ENCODE measurements around the gene ITIH4. TPM values are rescaled to one million over a fixed set of nuclear protein-coding genes. Genes with fewer than 3 reads are reported as not detected.
A peak's percentile ranks its signal among the peaks of the same experiment; 100 is the strongest.

The ITIH4 gene
- total RNA-seq, 1 experiment from 2014 or later = 4.1 TPM

- H3K4me1 ChIP-seq = no peaks in the 10 kb centered on the region
- no peak overlapping the region for H3K27ac Mint-ChIP-seq (ENCODE audit: unreplicated experiment)
- CTCF ChIA-PET = interaction anchor here (0.6 to 2.0 kb wide), 5 partner anchors 8 to 28 kb away, joined by 3 to 8 read pairs (median 5); partner anchors contain the start of gene NEK4
Measured at GRCh38 chr3:52792961-52793695, 37.3 kb downstream of the ITIH4 start.

GRCh38 chr3:52792413-52792812, 38.1 kb downstream of the ITIH4 start:
- H3K4me3 Mint-ChIP-seq (ENCODE audit: unreplicated experiment) = no peak overlapping the region
- H3K4me1 ChIP-seq = no peaks in the 10 kb centered on the region

More at GRCh38 chr3:52792961-52793695, 37.3 kb downstream of the ITIH4 start:
- H3K27me3 ChIP-seq (replicated peaks; ENCODE audit: control insufficient read depth, insufficient read depth, low read length) = no peaks in the 10 kb centered on the region
- no TSS peak for BruUV-seq (replicated peaks)
- DNase-seq = no peak
- Mint-ChIP-seq H3K9me3 (ENCODE audit: unreplicated experiment) (no peaks in the 10 kb centered on the region), H3K4me1 (ENCODE audit: low read depth, unreplicated experiment) (no peaks in the 10 kb centered on the region), H3K36me3 (ENCODE audit: insufficient read depth, unreplicated experiment) (no peaks in the 10 kb centered on the region), H3K27me3 (ENCODE audit: insufficient read depth, unreplicated experiment) (no peaks in the 10 kb centered on the region), H3K4me3 (ENCODE audit: unreplicated experiment) (no peak overlapping the region)
- no peaks in the 10 kb centered on the region for H3K9me3 ChIP-seq
- TF ChIP-seq, protein P1, sequence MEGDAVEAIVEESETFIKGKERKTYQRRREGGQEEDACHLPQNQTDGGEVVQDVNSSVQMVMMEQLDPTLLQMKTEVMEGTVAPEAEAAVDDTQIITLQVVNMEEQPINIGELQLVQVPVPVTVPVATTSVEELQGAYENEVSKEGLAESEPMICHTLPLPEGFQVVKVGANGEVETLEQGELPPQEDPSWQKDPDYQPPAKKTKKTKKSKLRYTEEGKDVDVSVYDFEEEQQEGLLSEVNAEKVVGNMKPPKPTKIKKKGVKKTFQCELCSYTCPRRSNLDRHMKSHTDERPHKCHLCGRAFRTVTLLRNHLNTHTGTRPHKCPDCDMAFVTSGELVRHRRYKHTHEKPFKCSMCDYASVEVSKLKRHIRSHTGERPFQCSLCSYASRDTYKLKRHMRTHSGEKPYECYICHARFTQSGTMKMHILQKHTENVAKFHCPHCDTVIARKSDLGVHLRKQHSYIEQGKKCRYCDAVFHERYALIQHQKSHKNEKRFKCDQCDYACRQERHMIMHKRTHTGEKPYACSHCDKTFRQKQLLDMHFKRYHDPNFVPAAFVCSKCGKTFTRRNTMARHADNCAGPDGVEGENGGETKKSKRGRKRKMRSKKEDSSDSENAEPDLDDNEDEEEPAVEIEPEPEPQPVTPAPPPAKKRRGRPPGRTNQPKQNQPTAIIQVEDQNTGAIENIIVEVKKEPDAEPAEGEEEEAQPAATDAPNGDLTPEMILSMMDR (IDR thresholded peaks at IDR 0.05; ENCODE audit: insufficient read depth in 1 of 2, low read depth in 1 of 2, low read length in 1 of 2, severe bottlenecking in 1 of 2, unreplicated experiment in 1 of 2) = no peak
- H3K4me3 ChIP-seq (ENCODE audit: low read depth, low read length) = no peak overlapping the region
- intact Hi-C loops (cut with micrococcal nuclease; ENCODE audit: unreplicated experiment) = no loop called here
- POLR2A ChIA-PET = no interaction called here
- no peaks in the 10 kb centered on the region for H3K36me3 ChIP-seq (ENCODE audit: control insufficient read depth, insufficient read depth, low read length)

DNA sequence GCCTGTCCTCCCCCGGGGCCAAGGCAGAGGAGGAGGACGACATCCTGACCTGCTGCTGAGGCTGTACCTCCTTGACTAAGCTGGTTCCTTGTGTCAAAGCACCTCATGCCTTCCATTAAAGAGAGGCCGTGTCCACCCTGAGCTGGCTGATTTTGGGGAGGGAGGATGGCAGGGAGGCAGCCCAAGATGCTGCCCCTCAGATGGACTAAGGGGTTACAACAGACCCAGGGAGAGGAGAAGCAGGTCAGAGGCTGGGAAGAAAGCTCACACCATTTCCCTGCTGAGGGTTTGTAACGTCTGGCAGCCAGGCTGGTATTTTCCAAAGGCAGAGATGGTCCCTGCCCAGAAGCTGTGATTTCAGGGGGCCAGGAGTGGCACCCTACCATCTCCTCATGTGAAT, 38.5 kb downstream of the ITIH4 start:
- no peaks in the 10 kb centered on the region for H3K27me3 ChIP-seq (replicated peaks; ENCODE audit: control insufficient read depth, insufficient read depth, low read length)
- Mint-ChIP-seq H3K4me3 (ENCODE audit: unreplicated experiment) (no peak overlapping the region), H3K36me3 (ENCODE audit: insufficient read depth, unreplicated experiment) (no peaks in the 10 kb centered on the region), H3K27ac (ENCODE audit: unreplicated experiment) (no peak overlapping the region), H3K9me3 (ENCODE audit: unreplicated experiment) (no peaks in the 10 kb centered on the region), H3K4me1 (ENCODE audit: low read depth, unreplicated experiment) (no peaks in the 10 kb centered on the region), H3K27me3 (ENCODE audit: insufficient read depth, unreplicated experiment) (no peaks in the 10 kb centered on the region)
- no peak overlapping the region for H3K4me3 ChIP-seq (ENCODE audit: low read depth, low read length)
- BruUV-seq (replicated peaks) = no TSS peak
- no peaks in the 10 kb centered on the region for H3K4me1 ChIP-seq
- no peak for DNase-seq
- intact Hi-C loops (cut with micrococcal nuclease; ENCODE audit: unreplicated experiment) = no loop called here
- H3K36me3 ChIP-seq (ENCODE audit: control insufficient read depth, insufficient read depth, low read length) = no peaks in the 10 kb centered on the region
- no peaks in the 10 kb centered on the region for H3K9me3 ChIP-seq
- TF ChIP-seq, protein P1 (IDR thresholded peaks at IDR 0.05; ENCODE audit: insufficient read depth in 1 of 2, low read depth in 1 of 2, low read length in 1 of 2, severe bottlenecking in 1 of 2, unreplicated experiment in 1 of 2) = no peak
- ChIA-PET CTCF (interaction anchor here (1.0 to 2.0 kb wide), 4 partner anchors 9 to 29 kb away, joined by 3 to 8 read pairs (median 6); partner anchors contain the start of gene NEK4), POLR2A (interaction anchor here (0.7 kb wide), 1 partner anchor 8 kb away, joined by 3 read pairs; no protein-coding TSS in a partner anchor)

More at GRCh38 chr3:52792413-52792812, 38.1 kb downstream of the ITIH4 start:
- H3K4me1 Mint-ChIP-seq (ENCODE audit: low read depth, unreplicated experiment) = no peaks in the 10 kb centered on the region
- no TSS peak for BruUV-seq (replicated peaks)
- H3K27me3 Mint-ChIP-seq (ENCODE audit: insufficient read depth, unreplicated experiment) = no peaks in the 10 kb centered on the region
- intact Hi-C loops (cut with micrococcal nuclease; ENCODE audit: unreplicated experiment) = no loop called here
- Histone ChIP-seq H3K9me3 (no peaks in the 10 kb centered on the region), H3K27me3 (replicated peaks; ENCODE audit: control insufficient read depth, insufficient read depth, low read length) (no peaks in the 10 kb centered on the region), H3K36me3 (ENCODE audit: control insufficient read depth, insufficient read depth, low read length) (no peaks in the 10 kb centered on the region), H3K4me3 (ENCODE audit: low read depth, low read length) (no peak overlapping the region)
- H3K36me3 Mint-ChIP-seq (ENCODE audit: insufficient read depth, unreplicated experiment) = no peaks in the 10 kb centered on the region
- no peaks in the 10 kb centered on the region for H3K9me3 Mint-ChIP-seq (ENCODE audit: unreplicated experiment)
- DNase-seq = peak in 1 of 2 experiments; percentile 18
- ChIA-PET POLR2A (interaction anchor here (0.7 kb wide), 1 partner anchor 9 kb away, joined by 3 read pairs; no protein-coding TSS in a partner anchor), CTCF (interaction anchor here (0.6 to 2.0 kb wide), 5 partner anchors 8 to 28 kb away, joined by 3 to 8 read pairs (median 5); partner anchors contain the start of gene NEK4)
- TF ChIP-seq, protein P1 (IDR thresholded peaks at IDR 0.05; ENCODE audit: insufficient read depth in 1 of 2, low read depth in 1 of 2, low read length in 1 of 2, severe bottlenecking in 1 of 2, unreplicated experiment in 1 of 2) = peak in 1 of 2 experiments; percentile 55
- no peak overlapping the region for H3K27ac Mint-ChIP-seq (ENCODE audit: unreplicated experiment)
